HepG2 (cell line): ENCODE measurements around the gene BBS5. TPM values are rescaled to one million over a fixed set of nuclear protein-coding genes. Genes with fewer than 3 reads are reported as not detected.
A peak's percentile ranks its signal among the peaks of the same experiment; 100 is the strongest.

ENCODE experiments used
- ATAC-seq: fragments of 200-7000 bp; cut with Tn5 transposase; 3 replicates; pipeline ENCODE4 v1.9.1; 2020; ENCODE audit warnings: mild to moderate bottlenecking, moderate library complexity
- Bru-seq: library from RNA; stranded (reverse); fragments of 400-500 nt; gene quantifications from one replicate; lab custom pipeline; 2021; lab: Mats Ljungman, UMichigan
- BruChase-seq, 2 experiments: library from RNA; stranded (reverse); fragments of 400-500 nt; gene quantifications; one replicate each; lab custom pipeline; 2021; lab: Mats Ljungman, UMichigan
- BruUV-seq: library from RNA; stranded (reverse); fragments of 400-500 nt; replicated peaks from 2 replicates; lab custom pipeline; 2021; lab: Mats Ljungman, UMichigan
- CTCF ChIA-PET: fragments of 300-600 bp; formaldehyde crosslinking; extraction: SDS; loops from one replicate; lab custom pipeline; 2021; ENCODE audit warnings: low total read pairs, inconsistent platforms, low intra/inter-chr PET ratio; lab: Yijun Ruan, JAX
- POLR2A ChIA-PET: fragments of 350-600 bp; sonication (Branson Sonifier 250); formaldehyde crosslinking; loops from one replicate; lab custom pipeline; 2020; ENCODE audit warnings: antibody characterized with exemption, inconsistent platforms; lab: Yijun Ruan, JAX
- DNase-seq: peaks from one replicate; pipeline ENCODE4 v3.0.0-alpha.2; 2015; ENCODE audit warnings: low spot score
- FAIRE-seq: peaks from 3 replicates; lab custom pipeline; 2011; peaks lifted over from hg19 to GRCh38; lab: Jason Lieb, UNC
- H2AFZ ChIP-seq: one replicate; pipeline ENCODE4 v1.6.1; 2011; ENCODE audit warnings: low read length, inconsistent platforms
- H3K27ac ChIP-seq: fragments of 300-600 bp; 3 replicates; pipeline ENCODE4 v1.8.0; 2011; ENCODE audit warnings: mixed run types, mild to moderate bottlenecking, mixed read lengths, low read length, inconsistent platforms; ENCODE audit not compliant: insufficient read depth; ENCODE audit errors: extremely low read length
- H3K27me3 ChIP-seq, 2 experiments: fragments of 200-600 bp in 1 of 2; 2 replicates in 1 of 2; 3 replicates in 1 of 2; pipeline versions ENCODE4 v1.6.0 to v1.8.0; 2011; ENCODE audit warnings: low read length in 2 of 2, mild to moderate bottlenecking in 2 of 2, moderate library complexity in 2 of 2, inconsistent platforms in 1 of 2; ENCODE audit not compliant: insufficient read depth in 2 of 2, control insufficient read depth in 1 of 2
- H3K36me3 ChIP-seq, 2 experiments: fragments of 200-600 bp in 1 of 2; replicated peaks in 1 of 2; 2 replicates in 1 of 2; 3 replicates in 1 of 2; pipeline versions ENCODE4 v1.5.1 to v1.8.0; 2011; ENCODE audit warnings: low read length in 2 of 2, inconsistent platforms in 1 of 2; ENCODE audit not compliant: insufficient read depth in 2 of 2, control insufficient read depth in 1 of 2
- H3K4me1 ChIP-seq: 2 replicates; pipeline ENCODE4 v1.5.1; 2012; ENCODE audit warnings: low read length, inconsistent platforms; ENCODE audit not compliant: insufficient read depth
- H3K4me2 ChIP-seq: 2 replicates; pipeline ENCODE4 v1.6.0; 2011; ENCODE audit warnings: low read depth, low read length, inconsistent platforms
- H3K4me3 ChIP-seq, 3 experiments: fragments of 200-600 bp in 1 of 3; sonication (generic), shearing (Covaris generic) in 1 of 3; replicated peaks in 1 of 3; 2 replicates each; pipeline ENCODE4 v1.5.1; 2011 to 2016; ENCODE audit warnings: low read length in 3 of 3, inconsistent platforms in 2 of 3, low read depth in 2 of 3, mild to moderate bottlenecking in 2 of 3, control low read depth in 1 of 3, mixed read lengths in 1 of 3; ENCODE audit not compliant: insufficient read depth in 1 of 3
- H3K79me2 ChIP-seq: one replicate; pipeline ENCODE4 v1.6.1; 2011; ENCODE audit warnings: low read length, inconsistent platforms; ENCODE audit not compliant: insufficient read depth
- H3K9ac ChIP-seq: 2 replicates; pipeline ENCODE4 v1.6.0; 2011; ENCODE audit warnings: mild to moderate bottlenecking, low read depth, low read length, inconsistent platforms; ENCODE audit not compliant: insufficient read depth
- H3K9me3 ChIP-seq: 2 replicates; pipeline ENCODE4 v1.5.1; 2012; ENCODE audit warnings: mild to moderate bottlenecking, low read length
- H4K20me1 ChIP-seq: 2 replicates; pipeline ENCODE4 v1.6.0; 2011; ENCODE audit warnings: inconsistent platforms, mild to moderate bottlenecking, low read length, moderate library complexity; ENCODE audit not compliant: insufficient read depth
- ARID2 ChIP-seq: sonication (generic); formaldehyde crosslinking; IDR thresholded peaks from 2 replicates; pipeline ENCODE4 v1.8.1; 2022; ENCODE audit warnings: mild to moderate bottlenecking, missing genetic modification reagents, borderline replicate concordance
- BHLHE40 ChIP-seq: IDR thresholded peaks from 2 replicates; pipeline ENCODE4 v1.6.1; 2011; ENCODE audit warnings: low read length, improper control_type of control experiment
- CBX1 ChIP-seq: IDR thresholded peaks from one replicate; pipeline ENCODE4 v1.6.1; 2016; ENCODE audit warnings: antibody characterized with exemption, low read depth
- EED ChIP-seq: sonication (generic); formaldehyde crosslinking; IDR thresholded peaks from 2 replicates; pipeline ENCODE4 v1.5.0; 2020; ENCODE audit warnings: mild to moderate bottlenecking, missing genetic modification reagents
- RELA ChIP-seq: sonication (generic); formaldehyde crosslinking; IDR thresholded peaks from 2 replicates; pipeline ENCODE4 v1.4.0; 2020; ENCODE audit warnings: missing genetic modification reagents
- SALL1 ChIP-seq: sonication (generic); formaldehyde crosslinking; IDR thresholded peaks from 2 replicates; pipeline ENCODE4 v1.8.0; 2022; ENCODE audit warnings: mild to moderate bottlenecking, missing genetic modification reagents
- SKIL ChIP-seq: sonication (generic); formaldehyde crosslinking; IDR thresholded peaks from 2 replicates; pipeline ENCODE4 v1.8.0; 2022; ENCODE audit warnings: missing genetic modification reagents, mild to moderate bottlenecking, moderate library complexity, borderline replicate concordance
- SUZ12 ChIP-seq: fragments of 150-350 bp; IDR thresholded peaks from 2 replicates; pipeline ENCODE4 v1.6.1; 2014; ENCODE audit warnings: low read depth, low read length
- TRAFD1 ChIP-seq: sonication (generic); formaldehyde crosslinking; IDR thresholded peaks from 2 replicates; pipeline ENCODE4 v1.5.1; 2020; ENCODE audit warnings: missing genetic modification reagents, mild to moderate bottlenecking, borderline replicate concordance
- ZNF101 ChIP-seq: sonication (generic); formaldehyde crosslinking; IDR thresholded peaks from 2 replicates; pipeline ENCODE4 v1.4.0; 2020; ENCODE audit warnings: mild to moderate bottlenecking, low read depth, missing genetic modification reagents, borderline replicate concordance
- ZNF563 ChIP-seq: sonication (generic); formaldehyde crosslinking; IDR thresholded peaks from 2 replicates; pipeline ENCODE4 v1.8.0; 2022; ENCODE audit warnings: mild to moderate bottlenecking, moderate library complexity, missing genetic modification reagents
- ZNF839 ChIP-seq: sonication (generic); formaldehyde crosslinking; IDR thresholded peaks from 2 replicates; pipeline ENCODE4 v1.4.0; 2020; ENCODE audit warnings: missing genetic modification reagents, mild to moderate bottlenecking, borderline replicate concordance
- ZNF879 ChIP-seq: sonication (generic); formaldehyde crosslinking; IDR thresholded peaks from 2 replicates; pipeline ENCODE4 v1.8.1; 2023; ENCODE audit warnings: missing genetic modification reagents
- ZSCAN31 ChIP-seq: sonication (generic); formaldehyde crosslinking; IDR thresholded peaks from 2 replicates; pipeline ENCODE4 v1.5.0; 2020; ENCODE audit warnings: low read depth, mild to moderate bottlenecking, missing genetic modification reagents
- WGBS: methylation state at CpG from one replicate; pipeline ENCODE4 v1.1.6; 2017; ENCODE audit warnings: low lambda C conversion rate; 5-methylcytosine and 5-hydroxymethylcytosine counted together
- in situ Hi-C: cut with HindIII; loops from 2 replicates; pipeline ENCODE4 v1.10.0; 2017; ENCODE audit warnings: low pct_unique_long_range_greater_than_20kb; ENCODE audit not compliant: extremely low pct_ligation_motif_present
- intact Hi-C: fragments of 100-400 bp; cut with micrococcal nuclease; formaldehyde crosslinking; loops from one replicate; pipeline ENCODE4 v1.10.0; 2022; ENCODE audit not compliant: unreplicated experiment
- long read RNA-seq, 2 experiments: library from RNA in 1 of 2; library from polyadenylated mRNA in 1 of 2; stranded (forward) in 1 of 2; unstranded in 1 of 2; transcript quantifications; one replicate each; pipeline ENCODE4 v2.0.0, GENCODE V29; 2019 to 2022
- polyA minus RNA-seq, 3 experiments: library from RNA; depleted of rRNA, polyadenylated mRNA; stranded (reverse); fragments of >200 nt; gene quantifications; 2 replicates each; pipeline ENCODE4 v1.2.3, GENCODE V29; 2011; ENCODE audit warnings: low replicate concordance in 1 of 3
- polyA plus RNA-seq, 8 experiments: library from polyadenylated mRNA; depleted of rRNA in 3 of 8; stranded (reverse) in 7 of 8; unstranded in 1 of 8; fragments of >200 nt; fragmentation: Illumina TruSeq in 4 of 8; extraction: Trizol in 4 of 8; gene quantifications; 2 replicates each; pipeline versions ENCODE4 v1.2.1 to v1.2.3, GENCODE V29; 2011 to 2016; ENCODE audit warnings: low read depth in 4 of 8, missing spikeins in 1 of 8, mixed read lengths in 1 of 8; ENCODE audit not compliant: insufficient read depth in 1 of 8
- total RNA-seq, 5 experiments: library from RNA; depleted of rRNA; stranded (reverse); fragments of >200 nt; fragmentation: Illumina TruSeq; extraction: Trizol; gene quantifications; 2 replicates each; pipeline ENCODE4 v1.2.3, GENCODE V29; 2016; ENCODE audit warnings: low read depth in 1 of 5

Gene BBS5
- 3.3 and 4.5 TPM in 2 replicates for total RNA-seq (2016; rRNA removed; fragmentation: Illumina TruSeq; extraction: Trizol)
- 0.71 and 0.88 TPM in 2 replicates for total RNA-seq (2016; cell fraction: cytosol; rRNA removed; fragmentation: Illumina TruSeq; extraction: Trizol; ENCODE audit: low read depth)
- 3.7 and 4.8 TPM in 2 replicates for total RNA-seq (2016; cell fraction: insoluble cytoplasmic fraction; rRNA removed; fragmentation: Illumina TruSeq; extraction: Trizol)
- 1.5 and 2.2 TPM in 2 replicates for total RNA-seq (2016; cell fraction: membrane; rRNA removed; fragmentation: Illumina TruSeq; extraction: Trizol)
- total RNA-seq (2016; cell fraction: nucleus; rRNA removed; fragmentation: Illumina TruSeq; extraction: Trizol) = 4.6 and 8.1 TPM in 2 replicates
- 1.7 and 1.8 TPM in 2 replicates for polyA plus RNA-seq (2011; rRNA removed)
- polyA plus RNA-seq (2011; cell fraction: cytosol; rRNA removed) = 1.4 and 2.0 TPM in 2 replicates
- 3.7 and 5.4 TPM in 2 replicates for polyA plus RNA-seq (2011; cell fraction: nucleus; rRNA removed)
- polyA plus RNA-seq (2012) = 2.6 and 2.8 TPM in 2 replicates
- 0.44 and 0.62 TPM in 2 replicates for polyA plus RNA-seq (2016; cell fraction: cytosol; fragmentation: Illumina TruSeq; extraction: Trizol; ENCODE audit: low read depth)
- polyA plus RNA-seq (2016; cell fraction: insoluble cytoplasmic fraction; fragmentation: Illumina TruSeq; extraction: Trizol; ENCODE audit: low read depth) = 3.4 and 4.2 TPM in 2 replicates
- 1.0 and 1.2 TPM in 2 replicates for polyA plus RNA-seq (2016; cell fraction: membrane; fragmentation: Illumina TruSeq; extraction: Trizol; ENCODE audit: low read depth)
- polyA plus RNA-seq (2016; cell fraction: nucleus; fragmentation: Illumina TruSeq; extraction: Trizol; ENCODE audit: insufficient read depth, low read depth) = 12.1 and 12.6 TPM in 2 replicates
- polyA minus RNA-seq (2011; rRNA and poly(A)+ RNA removed; ENCODE audit: low replicate concordance) = 1.4 TPM in 1 of 2 replicates, not detected in the other
- 1.4 and 2.7 TPM in 2 replicates for polyA minus RNA-seq (2011; cell fraction: cytosol; rRNA and poly(A)+ RNA removed)
- polyA minus RNA-seq (2011; cell fraction: nucleus; rRNA and poly(A)+ RNA removed) = 6.2 and 8.1 TPM in 2 replicates
- Bru-seq, nascent RNA = percentile 55 among the genes with signal in this experiment
- percentile 88 among the genes with signal in this experiment for BruChase-seq, experiment 1, labeled RNA remaining after a 6-hour chase
- percentile 81 among the genes with signal in this experiment for BruChase-seq, experiment 2, labeled RNA remaining after a 2-hour chase
- long read RNA-seq, experiment 1 = 0 reads
- long read RNA-seq, experiment 2, partial matches to known transcripts = 0 of 4 reads
- long read RNA-seq, experiment 2, other reads (novel, unspliced or antisense) = 4 of 4 reads

- Histone ChIP-seq H3K27ac (no peak within 1 kb of the TSS), H3K27me3 (no peaks in the 10 kb centered on the region; a peak in 1 of 5 replicates), H3K9ac (peak within 1 kb of the TSS; percentile 70), H3K79me2 (no peaks in the 10 kb centered on the region), H3K4me2 (peak within 1 kb of the TSS; percentile 94), H3K4me1 (peaks cover 55% of the 10 kb centered on the region), H3K4me3 (peak within 1 kb of the TSS; percentile 62 to 85 (median 85)), H3K9me3 (no peaks in the 10 kb centered on the region), H2AFZ (peak within 1 kb of the TSS; percentile 88), H4K20me1 (no peaks in the 10 kb centered on the region), H3K36me3 (peaks cover 0 to 5% of the 10 kb centered on the region in 2 experiments; a peak in 1 of 5 replicates)
- FAIRE-seq = no peak
- peak; percentile 64 for DNase-seq
- 2% methylated on average over 46 of the region's 71 CpGs for WGBS
- no TSS peak for BruUV-seq
- intact Hi-C loops = loop anchor here (5.0 kb wide), 2 partner anchors 43 to 93 kb away; partner anchors contain the start of gene FASTKD1
- CTCF ChIA-PET = interaction anchor here (1.3 kb wide), 1 partner anchor 49 kb away, joined by 10 read pairs; no protein-coding TSS in a partner anchor
- in situ Hi-C loops = no loop called here
- ATAC-seq = peak; percentile 95
- POLR2A ChIA-PET = interaction anchor here (0.7 to 1.8 kb wide), 9 partner anchors 9 to 1236 kb away, joined by 3 to 7 read pairs (median 4); partner anchors contain the start of genes FASTKD1, SP5 and SSB
- peak; percentile 80; the same call in 1 of the 2 replicates for TF ChIP-seq RELA (CRISPR knock-in tag)
- 0 out of 2 replicates have a peak, but pooled peaks have one; percentile 60 for TF ChIP-seq TRAFD1
- peak; percentile 46; the same call in 1 of the 2 replicates for TF ChIP-seq BHLHE40
- TF ChIP-seq ZSCAN31 = peak; percentile 90
- peak; percentile 76; the same call in 1 of the 2 replicates for TF ChIP-seq ZNF839
- TF ChIP-seq ARID2 (CRISPR knock-in tag) = peak; percentile 97
- TF ChIP-seq SUZ12 = no peak
- peak; percentile 91 for TF ChIP-seq EED (CRISPR knock-in tag)
- 0 out of 2 replicates have a peak, but pooled peaks have one; percentile 16 for TF ChIP-seq SKIL
- peak; percentile 91 for TF ChIP-seq SALL1 (CRISPR knock-in tag)
- TF ChIP-seq ZNF563 (CRISPR knock-in tag) = peak; percentile 89
- TF ChIP-seq ZNF101 = no peak
- TF ChIP-seq ZNF879 (CRISPR knock-in tag) = peak; percentile 76; the same call in 1 of the 2 replicates
- peak; percentile 76 for TF ChIP-seq CBX1
Measured at GRCh38 chr2:169479257-169480078, at the start of gene BBS5. BBS5 (plus strand) TSS chr2:169479494; CDS start chr2:169479554, 60 bp downstream.
